Body of pancreas (tissue), 4 donors: ENCODE measurements around the gene PASK.

ENCODE experiments used
- POLR2A ChIP-seq, 3 donors: fragments of 450-650 bp; IDR thresholded peaks; one replicate each; pipeline ENCODE4 v1.6.1; 2016; ENCODE audit warnings: antibody characterized with exemption in 3 of 3, mild to moderate bottlenecking in 2 of 3
- TF ChIP-seq, protein P1 (sequence below), 7 experiments: fragments of 450-650 bp in 4 of 7; fragments of 200-600 bp in 3 of 7; sonication (generic) in 3 of 7; IDR thresholded peaks; one replicate each; pipeline ENCODE4 v1.5.1; 2016 to 2019; ENCODE audit warnings: antibody characterized with exemption in 7 of 7

- TF ChIP-seq, protein P1, sequence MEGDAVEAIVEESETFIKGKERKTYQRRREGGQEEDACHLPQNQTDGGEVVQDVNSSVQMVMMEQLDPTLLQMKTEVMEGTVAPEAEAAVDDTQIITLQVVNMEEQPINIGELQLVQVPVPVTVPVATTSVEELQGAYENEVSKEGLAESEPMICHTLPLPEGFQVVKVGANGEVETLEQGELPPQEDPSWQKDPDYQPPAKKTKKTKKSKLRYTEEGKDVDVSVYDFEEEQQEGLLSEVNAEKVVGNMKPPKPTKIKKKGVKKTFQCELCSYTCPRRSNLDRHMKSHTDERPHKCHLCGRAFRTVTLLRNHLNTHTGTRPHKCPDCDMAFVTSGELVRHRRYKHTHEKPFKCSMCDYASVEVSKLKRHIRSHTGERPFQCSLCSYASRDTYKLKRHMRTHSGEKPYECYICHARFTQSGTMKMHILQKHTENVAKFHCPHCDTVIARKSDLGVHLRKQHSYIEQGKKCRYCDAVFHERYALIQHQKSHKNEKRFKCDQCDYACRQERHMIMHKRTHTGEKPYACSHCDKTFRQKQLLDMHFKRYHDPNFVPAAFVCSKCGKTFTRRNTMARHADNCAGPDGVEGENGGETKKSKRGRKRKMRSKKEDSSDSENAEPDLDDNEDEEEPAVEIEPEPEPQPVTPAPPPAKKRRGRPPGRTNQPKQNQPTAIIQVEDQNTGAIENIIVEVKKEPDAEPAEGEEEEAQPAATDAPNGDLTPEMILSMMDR (IDR thresholded peaks at IDR 0.05): no peak
- TF ChIP-seq POLR2A (IDR thresholded peaks at IDR 0.05): no peak
Measured at GRCh38 chr2:241187918-241188234, 38.6 kb upstream of the PASK start.
